GM19397 (cell line): ENCODE results near the gene CERT1.
"Not testable (repeated sequence)": the region's sequence is repeated elsewhere in the genome, so short reads cannot be mapped to it uniquely, and the experiment has no call there.

Experiments
- ATAC-seq: cut with Tn5 transposase; IDR thresholded peaks from one replicate; pipeline ENCODE4 v1.9.1; 2021; ENCODE audit warnings: mild to moderate bottlenecking, moderate library complexity; ENCODE audit not compliant: unreplicated experiment

Gene CERT1

GRCh38 chr5:75511435-75512382, at the start of gene CERT1, which contains the start of gene POLK:
Gene CERT1, minus strand, starts transcription at chr5:75511629. Its CDS starts 422 bp downstream, at chr5:75511207.
Gene POLK, plus strand, starts transcription at chr5:75511891.
- ATAC-seq = peak; percentile 83

GRCh38 chr5:75560655-75561054, 49.2 kb upstream of the CERT1 start:
- ATAC-seq = not testable (repeated sequence)

GRCh38 chr5:75558981-75559632, 47.7 kb upstream of the CERT1 start:
- no peak for ATAC-seq

- no peak for ATAC-seq
Observed at GRCh38 chr5:75558221-75558620, 46.8 kb upstream of the CERT1 start.

GRCh38 chr5:75553358-75553757, 41.9 kb upstream of the CERT1 start:
- no peak for ATAC-seq

GRCh38 chr5:75552764-75553163, 41.3 kb upstream of the CERT1 start:
- ATAC-seq = no peak

GRCh38 chr5:75551471-75551870, 40.0 kb upstream of the CERT1 start:
- no peak for ATAC-seq

GRCh38 chr5:75550597-75550996, 39.2 kb upstream of the CERT1 start:
- no peak for ATAC-seq

GRCh38 chr5:75547812-75548211, 36.4 kb upstream of the CERT1 start:
- ATAC-seq = no peak

GRCh38 chr5:75546830-75547229, 35.4 kb upstream of the CERT1 start:
- no peak for ATAC-seq

GRCh38 chr5:75545131-75545530, 33.7 kb upstream of the CERT1 start:
- ATAC-seq = no peak

GRCh38 chr5:75538211-75538610, 26.8 kb upstream of the CERT1 start:
- ATAC-seq = no peak

GRCh38 chr5:75536694-75537360, 25.4 kb upstream of the CERT1 start:
- ATAC-seq = no peak

GRCh38 chr5:75536147-75536546, 24.7 kb upstream of the CERT1 start:
- no peak for ATAC-seq

GRCh38 chr5:75534734-75535133, 23.3 kb upstream of the CERT1 start:
- ATAC-seq = no peak

- ATAC-seq = not testable (repeated sequence)
Observed at GRCh38 chr5:75533716-75534115, 22.3 kb upstream of the CERT1 start.

GRCh38 chr5:75532190-75532589, 20.8 kb upstream of the CERT1 start:
- ATAC-seq = no peak

- no peak for ATAC-seq
Observed at GRCh38 chr5:75529185-75529584, 17.8 kb upstream of the CERT1 start.

- no peak for ATAC-seq
Observed at GRCh38 chr5:75526070-75526469, 14.6 kb upstream of the CERT1 start.

- ATAC-seq = no peak
Observed at GRCh38 chr5:75525344-75525743, 13.9 kb upstream of the CERT1 start.

- no peak for ATAC-seq
Observed at GRCh38 chr5:75524591-75524990, 13.2 kb upstream of the CERT1 start.
